ENCODE measurements around the gene INTS12. TPM values are rescaled to one million over a fixed set of nuclear protein-coding genes. Genes with fewer than 3 reads are reported as not detected.

The INTS12 gene
- total RNA-seq, 2 experiments from 2014 or later: 10.0 to 19.4 TPM

GRCh38 chr4:105719204-105719603 lies 10.7 kb upstream of the INTS12 start:
- Histone ChIP-seq H3K79me2 (ENCODE audit: insufficient read depth, low read depth, low read length) (peaks cover 19% of the 10 kb centered on the region; the same call in 1 of the 2 replicates), H3K9me2 (ENCODE audit: insufficient read depth, low read length) (no peaks in the 10 kb centered on the region), H3K4me1 (ENCODE audit: insufficient read depth, low read length, poor library complexity, severe bottlenecking) (peaks cover 19% of the 10 kb centered on the region), H4K20me1 (ENCODE audit: insufficient read depth, low read length) (peaks cover 11% of the 10 kb centered on the region), H3K9me3 (ENCODE audit: low read length) (no peaks in the 10 kb centered on the region), H2AFZ (ENCODE audit: low read length) (no peak overlapping the region), H3K4me3 (ENCODE audit: low read depth, low read length, poor library complexity, severe bottlenecking) (no peak overlapping the region), H3K4me2 (ENCODE audit: low read length) (no peak overlapping the region), H3K36me3 (ENCODE audit: insufficient read depth, low read length) (peaks cover 45% of the 10 kb centered on the region), H3K27ac (ENCODE audit: low read depth, low read length, poor library complexity, severe bottlenecking) (no peak overlapping the region)
- intact Hi-C loops (cut with micrococcal nuclease; ENCODE audit: unreplicated experiment): loop anchor here (10.0 kb wide), 1 partner anchor 596 kb away; the partner anchor contains the start of genes AIMP1 and TBCK
- BruUV-seq (replicated peaks): no TSS peak
- TF ChIP-seq EZH2phosphoT487 (IDR thresholded peaks at IDR 0.05; ENCODE audit: borderline replicate concordance, low read depth, low read length) (no peak), CTCF (conservative IDR thresholded peaks at IDR 0.05; ENCODE audit: low read length) (no peak)
- ChIA-PET CTCF (ENCODE audit: unreplicated experiment) (no interaction called here), POLR2A (interaction anchor here (1.0 to 2.2 kb wide), 3 partner anchors 8 to 10 kb away, joined by 3 to 13 read pairs (median 6); no protein-coding TSS in a partner anchor)
- DNase-seq (ENCODE audit: low spot score): no peak

GRCh38 chr4:105715692-105716278 lies 7.3 kb upstream of the INTS12 start:
- TF ChIP-seq EZH2phosphoT487 (IDR thresholded peaks at IDR 0.05; ENCODE audit: borderline replicate concordance, low read depth, low read length): no peak
- peak; percentile 90 for TF ChIP-seq CTCF (conservative IDR thresholded peaks at IDR 0.05; ENCODE audit: low read length)
- Histone ChIP-seq H3K9me2 (ENCODE audit: insufficient read depth, low read length) (no peaks in the 10 kb centered on the region), H4K20me1 (ENCODE audit: insufficient read depth, low read length) (peaks cover 14% of the 10 kb centered on the region), H3K4me3 (ENCODE audit: low read depth, low read length, poor library complexity, severe bottlenecking) (no peak overlapping the region), H3K36me3 (ENCODE audit: insufficient read depth, low read length) (peaks cover 22% of the 10 kb centered on the region), H3K27ac (ENCODE audit: low read depth, low read length, poor library complexity, severe bottlenecking) (no peak overlapping the region), H3K4me1 (ENCODE audit: insufficient read depth, low read length, poor library complexity, severe bottlenecking) (peaks cover 14% of the 10 kb centered on the region), H3K79me2 (ENCODE audit: insufficient read depth, low read depth, low read length) (peaks cover 32% of the 10 kb centered on the region; the same call in 1 of the 2 replicates), H3K4me2 (ENCODE audit: low read length) (no peak overlapping the region), H3K9me3 (ENCODE audit: low read length) (no peaks in the 10 kb centered on the region), H2AFZ (ENCODE audit: low read length) (no peak overlapping the region)
- ChIA-PET POLR2A (interaction anchor here (0.6 to 1.0 kb wide), 4 partner anchors 21 to 242 kb away, joined by 3 to 4 read pairs (median 3); partner anchors contain the start of gene PPA2), CTCF (ENCODE audit: unreplicated experiment) (no interaction called here)
- BruUV-seq (replicated peaks): no TSS peak
- intact Hi-C loops (cut with micrococcal nuclease; ENCODE audit: unreplicated experiment): loop anchor here (2.0 to 10.0 kb wide), 2 partner anchors 195 to 599 kb away; partner anchors contain the start of genes AIMP1 and TBCK
- DNase-seq (ENCODE audit: low spot score): peak; percentile 45

DNA sequence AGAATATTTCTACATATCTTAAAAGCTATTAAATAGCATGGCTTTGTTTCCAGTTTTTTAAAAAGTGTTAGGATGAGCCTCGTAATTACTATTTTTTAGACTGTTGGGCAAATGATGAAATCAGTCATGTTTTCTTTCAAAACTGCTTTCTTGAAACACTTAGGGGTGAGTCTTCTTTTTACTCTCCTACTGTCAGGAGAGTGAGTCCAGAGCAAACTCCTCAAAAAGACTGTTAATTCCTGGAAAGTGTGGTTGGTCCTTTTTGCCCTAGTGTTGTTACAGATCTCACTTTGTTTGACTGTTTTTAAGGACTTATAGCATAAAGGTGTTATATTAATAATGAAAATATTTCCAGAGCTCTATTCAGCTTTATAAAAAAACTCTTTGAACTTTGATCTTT lies 6.4 kb upstream of the INTS12 start:
- DNase-seq (ENCODE audit: low spot score): no peak
- H3K4me1 ChIP-seq (ENCODE audit: insufficient read depth, low read length, poor library complexity, severe bottlenecking): peaks cover 15% of the 10 kb centered on the region
- no peak for TF ChIP-seq CTCF (conservative IDR thresholded peaks at IDR 0.05; ENCODE audit: low read length)
- H3K9me3 ChIP-seq (ENCODE audit: low read length): no peaks in the 10 kb centered on the region
- peaks cover 14% of the 10 kb centered on the region for H4K20me1 ChIP-seq (ENCODE audit: insufficient read depth, low read length)
- H3K36me3 ChIP-seq (ENCODE audit: insufficient read depth, low read length): peaks cover 13% of the 10 kb centered on the region; the same call in 1 of the 2 replicates
- POLR2A ChIA-PET: interaction anchor here (0.6 to 1.0 kb wide), 5 partner anchors 20 to 241 kb away, joined by 3 to 4 read pairs (median 3); partner anchors contain the start of gene PPA2
- intact Hi-C loops (cut with micrococcal nuclease; ENCODE audit: unreplicated experiment): loop anchor here (2.0 to 10.0 kb wide), 2 partner anchors 194 to 600 kb away; partner anchors contain the start of genes AIMP1 and TBCK
- no peak overlapping the region for H3K4me3 ChIP-seq (ENCODE audit: low read depth, low read length, poor library complexity, severe bottlenecking)
- CTCF ChIA-PET (ENCODE audit: unreplicated experiment): interaction anchor here (0.7 kb wide), 1 partner anchor 583 kb away, joined by 3 read pairs; no protein-coding TSS in a partner anchor
- no peak overlapping the region for H3K27ac ChIP-seq (ENCODE audit: low read depth, low read length, poor library complexity, severe bottlenecking)
- H2AFZ ChIP-seq (ENCODE audit: low read length): no peak overlapping the region
- H3K9me2 ChIP-seq (ENCODE audit: insufficient read depth, low read length): no peaks in the 10 kb centered on the region
- no TSS peak for BruUV-seq (replicated peaks)
- peak overlapping the region; percentile 24; the same call in 1 of the 2 replicates for H3K4me2 ChIP-seq (ENCODE audit: low read length)
- peaks cover 40% of the 10 kb centered on the region; the same call in 1 of the 2 replicates for H3K79me2 ChIP-seq (ENCODE audit: insufficient read depth, low read depth, low read length)

All from OCI-LY7 (cell line).